Large intestine (tissue), 3 donors: ENCODE measurements around the gene OR14K1. TPM values are rescaled to one million over a fixed set of nuclear protein-coding genes. Genes with fewer than 3 reads are reported as not detected.
"Not testable (repeated sequence)": the region's sequence is repeated elsewhere in the genome, so short reads cannot be mapped to it uniquely, and the experiment has no call there.

Source experiments
- DNase-seq, 2 donors: peaks; one replicate each; pipeline versions ENCODE4 v3.0.0 to v3.0.0-alpha.2; 2013
- H3K27ac ChIP-seq: one replicate; pipeline ENCODE4 v1.5.1; 2013; ENCODE audit warnings: low read length
- H3K27me3 ChIP-seq: 2 replicates; pipeline ENCODE4 v1.6.1; 2013; ENCODE audit warnings: low read length; ENCODE audit not compliant: control insufficient read depth, insufficient read depth
- H3K36me3 ChIP-seq: 2 replicates; pipeline ENCODE4 v1.6.1; 2013; ENCODE audit warnings: low read length; ENCODE audit not compliant: control insufficient read depth, insufficient read depth
- H3K4me1 ChIP-seq: one replicate; pipeline ENCODE4 v1.6.1; 2013; ENCODE audit warnings: low read length; ENCODE audit not compliant: control insufficient read depth, insufficient read depth
- H3K4me3 ChIP-seq: one replicate; pipeline ENCODE4 v1.5.1; 2013; ENCODE audit warnings: low read length
- H3K9me3 ChIP-seq: one replicate; pipeline ENCODE4 v1.6.1; 2013; ENCODE audit warnings: mild to moderate bottlenecking, low read depth, low read length, moderate library complexity; ENCODE audit not compliant: control insufficient read depth
- WGBS: methylation state at CpG from one replicate; pipeline ENCODE4 v1.1.5; 2013; ENCODE audit warnings: low lambda C conversion rate; ENCODE audit not compliant: insufficient coverage; 5-methylcytosine and 5-hydroxymethylcytosine counted together
- polyA plus RNA-seq: library from polyadenylated mRNA; unstranded; fragments of 120-200 nt; gene quantifications from one replicate; pipeline ENCODE4 v1.2.1, GENCODE V29; 2013

Gene OR14K1
- polyA plus RNA-seq, 1 donor = not detected

GRCh38 chr1:247747616-247748015 lies 9.2 kb downstream of the OR14K1 start:
- WGBS = 100% methylated on average over 1 of the region's 7 CpGs
- H3K36me3 ChIP-seq = no peaks in the 10 kb centered on the region
- no peak overlapping the region for H3K4me3 ChIP-seq
- H3K27me3 ChIP-seq = no peaks in the 10 kb centered on the region
- H3K27ac ChIP-seq = no peak overlapping the region
- DNase-seq = no peak
- peaks cover 10% of the 10 kb centered on the region for H3K9me3 ChIP-seq
- H3K4me1 ChIP-seq = no peaks in the 10 kb centered on the region

GRCh38 chr1:247748041-247748440 lies 9.6 kb downstream of the OR14K1 start, which contains the start of gene OR14A2:
OR14A2 (minus strand) TSS chr1:247748141.
- DNase-seq = no peak
- Histone ChIP-seq H3K27me3 (no peaks in the 10 kb centered on the region), H3K9me3 (peaks cover 10% of the 10 kb centered on the region), H3K4me1 (no peaks in the 10 kb centered on the region), H3K27ac (no peak within 1 kb of the TSS), H3K36me3 (no peaks in the 10 kb centered on the region), H3K4me3 (no peak within 1 kb of the TSS)
- WGBS = 100% methylated on average over 1 of the region's 2 CpGs

- H3K9me3 ChIP-seq = peaks cover 10% of the 10 kb centered on the region
- no peaks in the 10 kb centered on the region for H3K36me3 ChIP-seq
- H3K27ac ChIP-seq = no peak overlapping the region
- no peak for DNase-seq
- no peak overlapping the region for H3K4me3 ChIP-seq
- no peaks in the 10 kb centered on the region for H3K27me3 ChIP-seq
- no CpG with 5 or more reads among the region's 1 CpG for WGBS
- no peaks in the 10 kb centered on the region for H3K4me1 ChIP-seq
Observed at GRCh38 chr1:247749870-247750269, 11.5 kb downstream of the OR14K1 start.

- not testable (repeated sequence) for H3K4me1 ChIP-seq, H3K36me3 ChIP-seq
- WGBS = 100% methylated on average over 1 of the region's 1 CpG
Observed at GRCh38 chr1:247754311-247754710, 15.9 kb downstream of the OR14K1 start.

GRCh38 chr1:247760456-247760855 lies 22.0 kb downstream of the OR14K1 start, which contains the start of gene OR1C1:
OR1C1 (minus strand) TSS chr1:247760556; CDS start chr1:247758406, 2,150 bp downstream.
- Histone ChIP-seq H3K4me1 (no peaks in the 10 kb centered on the region), H3K36me3 (no peaks in the 10 kb centered on the region), H3K9me3 (no peaks in the 10 kb centered on the region), H3K4me3 (no peak within 1 kb of the TSS), H3K27me3 (no peaks in the 10 kb centered on the region), H3K27ac (no peak within 1 kb of the TSS)
- 100% methylated on average over 2 of the region's 3 CpGs for WGBS
- no peak for DNase-seq

More at GRCh38 chr1:247754311-247754710, 15.9 kb downstream of the OR14K1 start:
- H3K27ac ChIP-seq, H3K27me3 ChIP-seq, H3K4me3 ChIP-seq, DNase-seq, H3K9me3 ChIP-seq: not testable (repeated sequence)

- Histone ChIP-seq H3K9me3 (no peaks in the 10 kb centered on the region), H3K4me3 (no peak overlapping the region), H3K4me1 (no peaks in the 10 kb centered on the region), H3K27ac (no peak overlapping the region), H3K27me3 (no peaks in the 10 kb centered on the region), H3K36me3 (no peaks in the 10 kb centered on the region)
- no peak for DNase-seq
Observed at GRCh38 chr1:247769603-247770002, 31.2 kb downstream of the OR14K1 start.

Other genes with a start within 250 kb of the OR14K1 start
- 0.10 TPM for gene OR2C3, start 202.2 kb upstream of the OR14K1 start, polyA plus RNA-seq
- 0.07 TPM for gene GCSAML, start 189.5 kb upstream of the OR14K1 start, polyA plus RNA-seq
- gene OR2G2, start 150.3 kb upstream of the OR14K1 start, polyA plus RNA-seq = not detected
- gene OR2G3, start 133.0 kb upstream of the OR14K1 start, polyA plus RNA-seq = not detected
- 0.01 TPM for gene OR13G1, start 58.9 kb upstream of the OR14K1 start, polyA plus RNA-seq
- not detected for gene OR6F1, start 22.0 kb upstream of the OR14K1 start, polyA plus RNA-seq
- not detected for gene OR14A2, start 9.5 kb downstream of the OR14K1 start, polyA plus RNA-seq
- gene OR1C1, start 21.9 kb downstream of the OR14K1 start, polyA plus RNA-seq = not detected
- gene OR14A16, start 85.5 kb downstream of the OR14K1 start, polyA plus RNA-seq = not detected
- not detected for gene OR11L1, start 103.3 kb downstream of the OR14K1 start, polyA plus RNA-seq
- 2.1 TPM for gene TRIM58, start 118.6 kb downstream of the OR14K1 start, polyA plus RNA-seq
- gene OR2W3, start 157.0 kb downstream of the OR14K1 start, polyA plus RNA-seq = 0.51 TPM
- gene OR2T8, start 181.6 kb downstream of the OR14K1 start, polyA plus RNA-seq = 0.09 TPM
- gene OR2AJ1, start 186.3 kb downstream of the OR14K1 start, polyA plus RNA-seq = not detected
- gene OR2L8, start 210.2 kb downstream of the OR14K1 start, polyA plus RNA-seq = not detected
- not detected for gene OR2AK2, start 226.6 kb downstream of the OR14K1 start, polyA plus RNA-seq